GM12878 (cell line): ENCODE measurements around the gene LFNG. TPM values are rescaled to one million over a fixed set of nuclear protein-coding genes. Genes with fewer than 3 reads are reported as not detected.

Source experiments
- ATAC-seq: fragments of 200-7000 bp; cut with Tn5 transposase; 3 replicates; pipeline ENCODE4 v1.9.1; 2020; ENCODE audit warnings: mild to moderate bottlenecking, moderate library complexity
- BruUV-seq: library from RNA; stranded (reverse); fragments of 400-500 nt; replicated peaks from 2 replicates; lab custom pipeline; 2021; lab: Mats Ljungman, UMichigan
- CTCF ChIA-PET: fragments of 300-600 bp; sonication (Branson Sonifier 250); formaldehyde crosslinking; extraction: SDS; loops from one replicate; lab custom pipeline; 2021; ENCODE audit warnings: inconsistent platforms; lab: Yijun Ruan, JAX
- POLR2A ChIA-PET: fragments of 350-600 bp; formaldehyde crosslinking; extraction: SDS; loops from one replicate; lab custom pipeline; 2021; ENCODE audit warnings: inconsistent platforms; lab: Charles Lee
- RAD21 ChIA-PET: fragments of 300-600 bp; sonication (Branson Sonifier 250); formaldehyde crosslinking; loops from one replicate; lab custom pipeline; 2023; ENCODE audit warnings: antibody characterized with exemption; ENCODE audit not compliant: unreplicated experiment; lab: Charles Lee
- SMC1A ChIA-PET: fragments of 300-600 bp; sonication (Branson Sonifier 250); formaldehyde crosslinking; loops from one replicate; lab custom pipeline; 2023; ENCODE audit not compliant: unreplicated experiment, uncharacterized antibody; lab: Charles Lee
- DNase-seq: peaks from one replicate; pipeline ENCODE4 v3.0.0-alpha.2; 2011; ENCODE audit warnings: low read depth, low spot score
- FAIRE-seq: peaks from 3 replicates; lab custom pipeline; 2011; peaks lifted over from hg19 to GRCh38; lab: Jason Lieb, UNC
- H2AFZ ChIP-seq: 2 replicates; pipeline ENCODE4 v1.6.0; 2011; ENCODE audit warnings: low read depth, low read length, control low read depth; ENCODE audit not compliant: control insufficient read depth
- H3K27ac ChIP-seq: 2 replicates; pipeline ENCODE4 v1.5.1; 2011; ENCODE audit warnings: control low read depth; ENCODE audit not compliant: control insufficient read depth, insufficient read depth
- H3K27me3 ChIP-seq, 2 experiments: replicated peaks in 1 of 2; 2 replicates each; pipeline versions ENCODE4 v1.6.0 to v1.6.1; 2011; ENCODE audit warnings: low read length in 1 of 2; ENCODE audit not compliant: control insufficient read depth in 2 of 2, insufficient read depth in 2 of 2
- H3K36me3 ChIP-seq, 2 experiments: 2 replicates each; pipeline ENCODE4 v1.5.1; 2011; ENCODE audit warnings: low read length in 1 of 2; ENCODE audit not compliant: control insufficient read depth in 2 of 2, insufficient read depth in 2 of 2
- H3K4me1 ChIP-seq: 2 replicates; pipeline ENCODE4 v1.6.1; 2011; ENCODE audit warnings: mild to moderate bottlenecking, low read length, moderate library complexity, mixed read lengths; ENCODE audit not compliant: control insufficient read depth, insufficient read depth
- H3K4me2 ChIP-seq: 2 replicates; pipeline ENCODE4 v1.6.0; 2011; ENCODE audit warnings: control low read depth; ENCODE audit not compliant: control insufficient read depth, insufficient read depth
- H3K4me3 ChIP-seq: fragments of 200-600 bp; sonication (generic); 2 replicates; pipeline ENCODE4 v1.5.1; 2016
- H3K79me2 ChIP-seq: 2 replicates; pipeline ENCODE4 v1.6.0; 2011; ENCODE audit warnings: low read length; ENCODE audit not compliant: control insufficient read depth, insufficient read depth
- H3K9ac ChIP-seq: 2 replicates; pipeline ENCODE4 v1.8.0; 2011; ENCODE audit warnings: low read length, control low read depth, mixed read lengths; ENCODE audit not compliant: control insufficient read depth, insufficient read depth
- H3K9me3 ChIP-seq: replicated peaks from 3 replicates; pipeline ENCODE4 v1.5.1; 2011; ENCODE audit warnings: mild to moderate bottlenecking, low read length; ENCODE audit not compliant: control insufficient read depth, insufficient read depth
- H4K20me1 ChIP-seq: 2 replicates; pipeline ENCODE4 v1.6.0; 2011; ENCODE audit not compliant: control insufficient read depth, insufficient read depth
- CBX3 ChIP-seq: fragments of 200-600 bp; sonication (generic); IDR thresholded peaks from 2 replicates; pipeline ENCODE4 v1.6.1; 2016; ENCODE audit warnings: low read depth, borderline replicate concordance
- STAT3 ChIP-seq: IDR thresholded peaks from 2 replicates; pipeline ENCODE4 v1.6.1; 2011; ENCODE audit warnings: low read depth, low read length, improper control_type of control experiment
- TBL1XR1 ChIP-seq: IDR thresholded peaks from 2 replicates; pipeline ENCODE4 v1.6.1; 2012; ENCODE audit warnings: low read depth, low read length, improper control_type of control experiment
- WGBS: methylation state at CpG from one replicate; pipeline ENCODE4 v1.1.6; 2016; ENCODE audit warnings: low lambda C conversion rate; ENCODE audit not compliant: insufficient replicate concordance, insufficient coverage; ENCODE audit errors: missing lambda C conversion rate; 5-methylcytosine and 5-hydroxymethylcytosine counted together
- in situ Hi-C: fragments of 300-500 bp; cut with MboI; formaldehyde crosslinking; loops from 9 replicates; pipeline ENCODE4 v1.14.3; 2018; ENCODE audit warnings: mixed read lengths
- intact Hi-C: fragments of 100-400 bp; cut with micrococcal nuclease; formaldehyde crosslinking; loops from one replicate; pipeline ENCODE4 v1.14.2; 2022; ENCODE audit not compliant: unreplicated experiment
- polyA plus RNA-seq, 11 experiments: library from polyadenylated mRNA; depleted of rRNA in 4 of 11; unstranded in 6 of 11; stranded (reverse) in 5 of 11; fragments of >200 nt; fragmentation: Nextera tagmentation in 4 of 11; fragmentation: Illumina TruSeq in 1 of 11; extraction: Ambion mirVana in 4 of 11; extraction: Trizol in 1 of 11; gene quantifications; 1 replicate in 1 of 11; 2 replicates in 10 of 11; pipeline versions ENCODE4 v1.2.1 to v1.2.3, GENCODE V29; 2011 to 2016; ENCODE audit warnings: inconsistent platforms in 2 of 11, missing spikeins in 2 of 11, low read depth in 1 of 11
- total RNA-seq, 4 experiments: library from RNA; depleted of rRNA in 3 of 4; stranded (reverse); fragments of >200 nt in 3 of 4; fragmentation: Illumina TruSeq in 1 of 4; extraction: Trizol in 1 of 4; gene quantifications; 2 replicates each; pipeline versions ENCODE4 v1.2.1 to v1.2.3, GENCODE V29; 2013 to 2021
- TF ChIP-seq, protein P1 (sequence below): IDR thresholded peaks from 2 replicates; pipeline ENCODE4 v1.6.1; 2012; ENCODE audit warnings: low read depth, low read length, improper control_type of control experiment
- TF ChIP-seq, protein P2 (sequence below): fragments of 450-650 bp; IDR thresholded peaks from 2 replicates; pipeline ENCODE4 v1.6.1; 2017; ENCODE audit warnings: low read depth, mild to moderate bottlenecking, moderate library complexity
- TF ChIP-seq, protein P3 (sequence below): fragments of 150-350 bp; IDR thresholded peaks from 2 replicates; pipeline ENCODE4 v1.6.1; 2014; ENCODE audit warnings: mild to moderate bottlenecking, low read depth, low read length

LFNG gene
- total and polyA plus RNA-seq, 10 of the 15 experiments (the other 5 are each of a cell fraction or from before 2014, with no cell fraction given): 0.09 to 0.68 (median 0.33) TPM; not detected in 2

DNA sequence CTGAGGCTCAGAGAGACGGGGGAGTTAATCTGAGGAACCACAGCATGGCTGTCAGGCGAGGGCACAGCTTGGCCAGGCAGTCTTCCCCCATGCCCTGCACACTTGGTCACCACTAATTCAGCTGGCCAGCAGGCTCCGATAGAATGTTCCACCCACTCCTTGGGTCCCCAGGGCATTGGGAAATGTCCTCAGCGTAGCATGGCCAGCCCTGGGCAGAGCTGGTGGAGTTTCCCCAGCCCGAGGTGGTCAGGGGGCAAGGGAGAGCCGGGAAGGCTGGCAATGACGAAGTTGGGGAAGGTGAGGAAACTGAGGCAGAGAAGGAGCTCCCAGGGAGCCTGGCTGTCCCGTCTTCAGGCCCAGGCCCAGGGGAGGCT, 31.3 kb upstream of the LFNG start:
- in situ Hi-C loops (no loop called here), intact Hi-C loops (no loop called here)
- FAIRE-seq: no peak
- RAD21 ChIA-PET: no interaction called here
- ATAC-seq: no peak
- H3K9me3 ChIP-seq: no peaks in the 10 kb centered on the region; the same call in 2 of the 3 replicates
- no peaks in the 10 kb centered on the region for H3K27me3 ChIP-seq
- no peak for TF ChIP-seq STAT3
- no peak for TF ChIP-seq TBL1XR1
- TF ChIP-seq, protein P1, sequence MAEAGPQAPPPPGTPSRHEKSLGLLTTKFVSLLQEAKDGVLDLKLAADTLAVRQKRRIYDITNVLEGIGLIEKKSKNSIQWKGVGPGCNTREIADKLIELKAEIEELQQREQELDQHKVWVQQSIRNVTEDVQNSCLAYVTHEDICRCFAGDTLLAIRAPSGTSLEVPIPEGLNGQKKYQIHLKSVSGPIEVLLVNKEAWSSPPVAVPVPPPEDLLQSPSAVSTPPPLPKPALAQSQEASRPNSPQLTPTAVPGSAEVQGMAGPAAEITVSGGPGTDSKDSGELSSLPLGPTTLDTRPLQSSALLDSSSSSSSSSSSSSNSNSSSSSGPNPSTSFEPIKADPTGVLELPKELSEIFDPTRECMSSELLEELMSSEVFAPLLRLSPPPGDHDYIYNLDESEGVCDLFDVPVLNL: no peak
- TF ChIP-seq, protein P2, sequence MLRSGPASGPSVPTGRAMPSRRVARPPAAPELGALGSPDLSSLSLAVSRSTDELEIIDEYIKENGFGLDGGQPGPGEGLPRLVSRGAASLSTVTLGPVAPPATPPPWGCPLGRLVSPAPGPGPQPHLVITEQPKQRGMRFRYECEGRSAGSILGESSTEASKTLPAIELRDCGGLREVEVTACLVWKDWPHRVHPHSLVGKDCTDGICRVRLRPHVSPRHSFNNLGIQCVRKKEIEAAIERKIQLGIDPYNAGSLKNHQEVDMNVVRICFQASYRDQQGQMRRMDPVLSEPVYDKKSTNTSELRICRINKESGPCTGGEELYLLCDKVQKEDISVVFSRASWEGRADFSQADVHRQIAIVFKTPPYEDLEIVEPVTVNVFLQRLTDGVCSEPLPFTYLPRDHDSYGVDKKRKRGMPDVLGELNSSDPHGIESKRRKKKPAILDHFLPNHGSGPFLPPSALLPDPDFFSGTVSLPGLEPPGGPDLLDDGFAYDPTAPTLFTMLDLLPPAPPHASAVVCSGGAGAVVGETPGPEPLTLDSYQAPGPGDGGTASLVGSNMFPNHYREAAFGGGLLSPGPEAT: no peak
- TF ChIP-seq CBX3: no peak
- TF ChIP-seq, protein P3, sequence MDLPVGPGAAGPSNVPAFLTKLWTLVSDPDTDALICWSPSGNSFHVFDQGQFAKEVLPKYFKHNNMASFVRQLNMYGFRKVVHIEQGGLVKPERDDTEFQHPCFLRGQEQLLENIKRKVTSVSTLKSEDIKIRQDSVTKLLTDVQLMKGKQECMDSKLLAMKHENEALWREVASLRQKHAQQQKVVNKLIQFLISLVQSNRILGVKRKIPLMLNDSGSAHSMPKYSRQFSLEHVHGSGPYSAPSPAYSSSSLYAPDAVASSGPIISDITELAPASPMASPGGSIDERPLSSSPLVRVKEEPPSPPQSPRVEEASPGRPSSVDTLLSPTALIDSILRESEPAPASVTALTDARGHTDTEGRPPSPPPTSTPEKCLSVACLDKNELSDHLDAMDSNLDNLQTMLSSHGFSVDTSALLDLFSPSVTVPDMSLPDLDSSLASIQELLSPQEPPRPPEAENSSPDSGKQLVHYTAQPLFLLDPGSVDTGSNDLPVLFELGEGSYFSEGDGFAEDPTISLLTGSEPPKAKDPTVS: no peak
- H3K79me2 ChIP-seq: no peaks in the 10 kb centered on the region
- CTCF ChIA-PET: no interaction called here
- H3K27ac ChIP-seq: no peak overlapping the region
- DNase-seq: no peak
- H4K20me1 ChIP-seq: no peaks in the 10 kb centered on the region
- WGBS: 8% methylated on average over 8 of the region's 8 CpGs
- POLR2A ChIA-PET: no interaction called here
- H3K4me3 ChIP-seq: no peak overlapping the region
- no peak overlapping the region for H3K4me2 ChIP-seq
- H2AFZ ChIP-seq: no peak overlapping the region
- H3K36me3 ChIP-seq: no peaks in the 10 kb centered on the region
- SMC1A ChIA-PET: no interaction called here
- H3K4me1 ChIP-seq: no peaks in the 10 kb centered on the region
- H3K9ac ChIP-seq: no peak overlapping the region
- no TSS peak for BruUV-seq
